Activated naive CD4-positive, alpha-beta T cell treated with Interleukin-2 at 50 U/mL for 16 hours (primary cell): ENCODE measurements around the gene ITGA11.

Experiments
- DNase-seq: peaks from one replicate; pipeline ENCODE4 v3.0.0-alpha.2; 2020

ITGA11 gene

DNA sequence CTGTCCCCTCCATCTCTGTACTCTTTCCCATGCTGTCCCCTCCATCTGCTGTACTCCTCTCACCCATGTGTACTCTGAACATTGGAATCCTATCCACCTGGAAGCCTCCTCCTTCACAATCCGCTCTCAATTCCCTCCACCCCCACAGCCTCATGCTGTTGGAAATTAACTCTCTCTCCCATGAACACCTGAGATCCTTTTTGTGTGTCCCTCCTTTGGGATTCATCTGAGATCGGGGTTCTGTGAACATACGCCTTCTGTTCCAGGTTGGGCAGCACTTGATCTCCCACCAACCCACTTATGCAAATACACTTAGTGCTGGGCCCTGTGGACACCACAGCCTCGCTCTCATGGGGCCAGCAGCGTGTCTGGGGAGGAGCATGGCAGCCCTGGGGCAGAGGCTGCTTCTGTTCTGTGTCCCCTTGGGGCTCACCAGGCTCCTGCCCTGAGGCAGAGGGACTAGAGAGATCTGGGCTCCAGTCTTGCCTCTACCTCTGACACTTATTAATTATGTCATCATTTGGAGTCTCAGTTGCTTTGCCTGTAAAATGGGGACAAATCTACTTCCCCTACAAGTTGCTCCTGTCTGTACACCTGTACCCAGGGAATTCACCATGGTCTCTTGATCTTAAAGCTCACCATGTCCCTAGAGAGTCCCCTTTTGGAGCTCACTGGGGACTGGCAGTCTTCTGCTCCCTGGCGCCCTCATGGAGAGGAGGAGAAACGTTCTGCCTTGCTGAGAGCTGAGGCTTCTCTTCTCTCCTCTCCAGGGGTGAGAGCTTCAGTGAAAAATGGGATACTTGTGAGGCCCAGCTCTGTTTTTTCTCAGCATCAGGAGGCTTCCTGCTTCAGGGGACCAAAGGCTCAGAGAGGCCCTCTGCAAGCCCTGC, 42.7 kb downstream of the ITGA11 start:
- no peak for DNase-seq

DNA sequence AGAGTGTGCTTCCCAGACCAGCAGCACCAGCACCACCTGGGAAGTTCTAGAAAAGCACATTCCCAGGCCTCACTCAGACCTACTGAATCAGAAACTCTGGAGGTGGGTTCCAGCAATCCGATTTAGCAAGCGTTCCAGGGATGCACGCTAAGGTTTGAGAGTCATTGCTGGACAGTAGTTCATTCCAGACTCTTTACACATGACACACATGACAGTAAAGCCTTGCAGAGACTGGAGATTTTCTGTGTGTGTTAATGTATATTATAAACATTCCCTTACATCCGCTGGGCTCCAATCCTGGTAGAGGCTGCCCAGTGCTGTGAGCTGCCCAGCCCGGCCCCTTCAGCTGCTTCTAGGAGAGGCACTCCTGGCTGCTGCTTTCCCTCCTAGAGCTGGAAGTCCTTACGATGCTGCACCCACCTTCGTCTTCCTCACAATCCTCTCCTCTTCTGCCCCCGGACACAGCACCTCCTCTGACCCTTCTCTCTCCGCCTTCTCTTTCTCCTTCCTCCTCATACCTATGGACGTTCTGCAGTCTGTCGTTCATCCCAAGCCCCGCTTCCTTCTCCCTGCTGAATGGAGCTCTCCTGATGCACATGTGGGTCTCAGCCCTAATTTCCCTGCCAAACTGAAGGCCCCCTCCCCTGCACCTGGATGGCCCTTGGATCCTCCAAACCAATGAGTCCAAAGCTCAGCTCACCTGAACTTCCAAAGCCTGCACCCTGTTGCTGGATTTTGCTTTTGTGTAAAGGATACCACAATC, 44.4 kb downstream of the ITGA11 start:
- DNase-seq, result no peak

DNA sequence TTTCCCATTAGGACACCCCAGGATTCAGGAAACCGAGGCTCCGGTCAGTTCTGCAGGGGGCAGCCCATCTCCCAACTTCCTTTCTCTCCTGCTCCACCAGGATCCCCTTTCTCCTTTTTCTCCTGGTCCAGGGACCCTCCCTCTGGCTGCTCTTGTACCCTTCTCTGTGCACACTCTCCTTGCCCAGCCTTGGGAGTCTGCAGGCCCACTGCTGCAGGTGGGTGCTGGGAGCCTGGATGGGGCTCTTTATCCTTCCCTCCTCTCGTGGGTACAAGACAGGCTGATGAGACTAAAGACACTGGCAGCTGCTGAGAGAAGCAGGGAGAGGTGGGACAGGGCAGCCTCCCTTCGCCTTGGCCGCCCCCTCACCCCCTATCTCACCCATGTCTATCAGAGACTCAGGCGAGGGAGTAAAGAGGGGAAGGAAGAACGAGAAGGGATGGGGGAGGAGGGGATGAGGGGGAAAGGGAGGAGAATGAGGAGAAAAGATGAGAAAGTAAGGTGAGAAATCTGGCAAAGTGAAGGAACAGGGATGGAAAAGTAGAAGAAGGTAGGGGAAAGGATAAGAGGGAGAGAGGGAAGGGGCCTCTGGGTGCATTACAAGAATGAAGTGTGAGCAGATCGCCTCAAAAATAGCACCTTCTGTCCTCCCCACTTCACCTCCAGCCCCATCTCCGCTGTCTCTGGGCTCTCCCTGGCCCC, 45.2 kb downstream of the ITGA11 start:
- no peak for DNase-seq

DNA sequence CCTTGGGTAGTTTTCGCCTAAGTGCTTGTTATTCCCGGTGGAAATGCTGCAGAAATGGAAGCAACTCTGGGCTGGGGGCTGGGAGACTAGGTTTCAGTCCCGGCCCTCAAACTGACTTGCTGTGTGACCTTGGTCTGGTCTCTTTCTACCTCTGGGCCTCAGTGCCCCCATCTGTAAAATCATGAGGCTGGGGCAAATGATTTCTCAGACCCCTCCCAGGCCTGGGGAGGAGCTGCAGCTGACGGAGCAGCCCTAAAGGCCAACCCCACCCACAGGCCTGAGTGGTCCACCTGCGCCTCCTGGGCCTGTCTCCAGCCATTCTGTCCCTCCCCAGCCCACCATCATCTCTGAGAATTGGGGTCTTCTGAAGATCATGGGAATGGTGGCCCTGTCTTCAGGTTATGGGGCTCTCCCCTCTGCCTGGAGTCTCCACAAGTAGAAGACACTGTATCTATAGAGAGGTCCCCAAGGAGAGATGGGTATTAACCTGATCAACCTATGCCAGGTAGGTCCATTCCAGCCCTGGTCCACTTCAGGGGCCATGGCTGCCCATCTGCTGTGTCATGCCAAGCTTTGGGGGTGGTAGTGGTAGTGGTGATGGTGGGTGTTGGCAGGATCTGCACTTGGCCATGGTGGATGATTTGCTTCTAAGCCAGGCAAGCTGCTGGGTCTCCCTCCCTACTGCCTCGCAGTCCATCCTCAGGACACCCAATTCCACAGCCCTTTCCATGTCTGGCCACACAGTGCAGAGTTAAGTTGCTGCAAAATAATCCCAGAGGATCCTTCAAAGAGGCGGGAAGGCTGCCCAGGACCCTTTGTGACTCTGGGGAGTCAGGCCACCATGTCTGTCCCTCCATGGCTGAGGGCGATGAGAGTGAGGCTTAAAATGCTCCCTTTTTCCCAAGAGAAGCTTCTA, 46.0 kb downstream of the ITGA11 start:
- DNase-seq, result no peak

DNA sequence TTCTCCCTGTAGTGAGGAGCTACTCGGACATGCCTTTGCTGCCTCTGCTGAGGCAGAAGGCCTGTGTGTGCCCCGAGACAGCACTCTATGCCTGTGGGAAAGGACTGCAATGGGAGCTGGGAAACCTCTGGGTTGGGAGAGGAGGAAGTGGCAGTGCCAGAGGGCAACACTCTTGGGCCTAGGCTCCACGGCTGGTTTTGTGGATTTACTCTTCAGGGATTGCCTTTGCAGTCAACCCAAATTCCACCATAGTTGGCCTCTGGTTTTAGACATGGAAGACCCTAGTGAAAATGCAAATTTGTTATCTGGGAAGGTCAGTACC, 46.8 kb downstream of the ITGA11 start:
- DNase-seq, result no peak

DNA sequence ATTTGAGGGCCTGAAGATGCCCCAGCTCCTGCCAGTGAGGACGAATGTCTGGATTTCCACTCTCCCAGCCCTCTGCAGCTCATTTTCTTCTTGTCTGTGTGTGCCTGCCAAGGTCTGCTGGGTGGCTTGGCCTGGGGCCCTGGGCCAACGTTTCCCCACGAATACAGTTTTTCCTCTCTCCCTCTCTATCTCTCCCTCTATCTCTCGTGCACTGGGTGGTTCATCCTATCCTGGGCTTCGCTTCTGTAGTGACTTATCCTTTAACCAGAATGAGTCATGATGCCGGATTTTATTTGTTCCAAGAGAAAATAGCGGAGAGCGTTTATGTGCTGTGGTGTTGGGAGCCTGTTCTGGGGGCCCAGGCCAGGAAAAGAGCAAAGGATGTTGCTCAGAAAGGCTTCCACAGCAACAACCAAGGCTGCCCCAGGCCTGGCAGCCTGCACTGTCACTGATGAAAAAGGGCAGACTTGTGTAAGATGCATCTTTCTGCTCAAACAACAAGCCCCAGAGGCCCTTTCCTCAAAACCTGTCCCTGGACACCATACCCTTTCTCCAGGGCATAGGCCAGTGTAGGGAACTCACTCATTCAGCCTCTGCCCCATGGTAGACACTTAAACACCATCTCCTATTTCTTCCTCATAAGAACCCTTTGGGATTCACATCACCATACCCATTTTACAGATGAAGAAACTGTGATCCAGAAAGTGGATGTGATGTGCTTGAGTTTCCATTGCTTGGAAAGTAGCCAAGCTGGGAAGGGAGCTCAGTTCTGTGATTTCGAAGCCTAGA, 47.3 kb downstream of the ITGA11 start:
- no peak for DNase-seq

DNA sequence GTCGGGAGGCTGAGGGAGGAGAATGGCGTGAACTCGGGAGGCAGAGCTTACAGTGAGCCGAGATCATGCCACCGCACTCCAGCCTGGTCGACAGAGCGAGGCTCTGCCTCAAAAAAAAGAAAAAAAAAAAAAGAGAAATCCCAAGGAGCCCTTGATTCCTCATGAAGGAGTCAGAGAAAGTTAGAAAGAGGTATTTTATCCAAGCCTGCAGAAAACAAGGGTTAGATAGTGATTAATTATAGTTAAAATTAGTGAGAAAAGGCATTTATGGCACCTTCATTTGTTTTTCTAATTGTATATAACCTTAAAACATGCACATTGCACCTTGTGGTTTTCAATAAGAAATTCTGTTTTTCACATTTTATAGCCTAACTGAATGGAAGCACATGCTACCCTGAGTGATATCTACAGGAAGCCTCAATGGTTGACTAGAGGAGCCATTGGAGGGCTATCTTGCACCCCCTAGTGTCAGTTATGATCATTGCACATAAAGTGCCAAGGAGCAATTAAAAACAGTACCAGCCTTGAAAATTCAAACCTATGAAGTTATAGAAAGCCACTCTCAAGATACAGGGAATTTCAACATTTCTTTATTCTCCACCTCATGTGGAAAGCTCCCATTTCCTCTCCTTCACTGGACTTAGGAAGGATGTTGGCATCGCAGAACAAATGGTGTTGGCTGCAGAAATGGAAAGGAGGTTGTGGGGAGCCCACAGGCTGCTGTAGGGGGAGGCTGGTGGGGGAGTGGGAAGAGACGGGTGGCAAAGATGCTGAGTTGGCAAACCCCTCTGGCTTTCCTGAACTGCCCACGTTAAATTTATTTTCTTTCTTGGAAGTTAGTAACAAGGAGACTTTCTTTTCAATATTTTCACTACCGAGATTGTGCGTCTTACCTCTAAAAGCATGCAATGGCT, 48.5 kb downstream of the ITGA11 start:
- DNase-seq, result no peak

DNA sequence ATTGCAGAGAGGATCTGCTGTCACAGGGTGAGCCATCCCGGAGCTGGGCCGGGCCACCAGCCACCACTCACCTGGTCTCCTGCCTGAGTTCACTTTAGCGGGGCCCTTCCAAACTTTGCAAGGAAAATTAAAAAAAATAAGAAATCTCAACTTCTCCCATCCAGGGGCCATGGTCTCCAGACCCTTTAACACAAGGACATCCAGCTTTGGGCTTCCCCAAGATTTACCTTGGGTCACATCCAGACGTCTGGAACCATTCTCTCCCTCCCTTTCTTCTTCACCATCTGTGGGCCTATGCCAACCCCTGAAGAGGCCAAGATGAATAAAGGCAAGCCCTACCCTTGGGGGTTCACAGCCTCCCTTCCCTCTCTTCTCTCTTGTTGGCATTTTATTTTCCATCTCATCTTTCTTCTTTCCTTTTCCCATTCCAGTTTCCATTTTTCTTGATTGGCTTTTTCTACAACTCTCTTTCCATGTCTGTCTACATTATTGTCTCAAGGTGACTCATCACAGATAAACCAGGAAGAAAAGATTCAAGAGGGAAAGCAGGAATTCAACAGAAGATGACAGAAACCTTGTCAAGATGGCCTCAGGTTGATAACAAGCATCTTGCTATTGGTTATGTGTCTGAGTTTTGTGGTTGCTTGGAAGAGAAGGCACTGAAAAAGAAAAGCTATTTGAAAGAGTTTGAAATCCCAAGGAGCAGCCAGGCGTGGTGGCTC, 49.5 kb downstream of the ITGA11 start:
- DNase-seq, result no peak

DNA sequence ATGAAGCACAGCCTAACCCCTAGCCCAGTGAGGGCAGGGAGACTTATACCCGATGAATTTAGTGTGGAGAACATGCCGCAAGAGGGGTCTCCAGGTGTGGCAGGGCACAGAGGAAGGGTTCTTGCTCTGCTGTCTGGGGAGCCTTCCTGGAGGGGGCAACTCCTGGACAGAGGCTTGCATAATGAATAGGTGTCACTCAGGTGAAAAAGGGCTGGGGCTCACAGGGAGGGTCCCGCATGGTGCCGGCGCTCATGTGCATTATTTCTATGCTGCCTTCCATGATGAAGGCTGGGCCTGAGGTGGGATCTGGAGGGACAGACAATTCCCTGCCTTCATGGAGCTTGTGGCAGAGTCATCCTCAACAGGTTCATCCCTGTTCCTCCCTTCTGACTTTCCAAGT, 51.5 kb downstream of the ITGA11 start:
- no peak for DNase-seq

DNA sequence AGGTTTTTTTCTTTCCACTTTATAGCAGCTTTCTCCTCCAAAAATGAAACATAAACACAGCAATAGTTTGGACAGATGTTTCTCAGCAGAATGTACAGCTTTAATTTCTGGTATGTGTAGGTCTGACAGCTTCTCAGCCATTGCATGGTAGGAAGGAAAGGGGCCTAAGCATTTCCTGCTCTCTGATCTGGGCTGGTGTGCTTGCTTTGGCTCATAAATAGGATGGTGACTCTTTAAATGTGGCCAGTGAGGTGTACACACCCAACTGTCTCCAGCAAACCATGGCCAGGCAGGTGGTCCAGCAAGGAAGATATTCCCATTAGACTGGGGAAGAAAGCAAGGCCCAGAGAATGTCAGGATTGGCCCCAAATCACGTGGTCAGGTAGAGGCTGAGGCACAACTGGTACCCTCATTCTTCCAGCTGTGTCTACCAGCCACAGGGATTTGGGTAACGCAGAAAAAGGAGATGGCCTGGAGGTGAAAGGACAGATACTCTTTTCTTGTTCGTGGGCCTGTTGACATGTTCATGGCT, 52.1 kb downstream of the ITGA11 start:
- DNase-seq, result no peak

DNA sequence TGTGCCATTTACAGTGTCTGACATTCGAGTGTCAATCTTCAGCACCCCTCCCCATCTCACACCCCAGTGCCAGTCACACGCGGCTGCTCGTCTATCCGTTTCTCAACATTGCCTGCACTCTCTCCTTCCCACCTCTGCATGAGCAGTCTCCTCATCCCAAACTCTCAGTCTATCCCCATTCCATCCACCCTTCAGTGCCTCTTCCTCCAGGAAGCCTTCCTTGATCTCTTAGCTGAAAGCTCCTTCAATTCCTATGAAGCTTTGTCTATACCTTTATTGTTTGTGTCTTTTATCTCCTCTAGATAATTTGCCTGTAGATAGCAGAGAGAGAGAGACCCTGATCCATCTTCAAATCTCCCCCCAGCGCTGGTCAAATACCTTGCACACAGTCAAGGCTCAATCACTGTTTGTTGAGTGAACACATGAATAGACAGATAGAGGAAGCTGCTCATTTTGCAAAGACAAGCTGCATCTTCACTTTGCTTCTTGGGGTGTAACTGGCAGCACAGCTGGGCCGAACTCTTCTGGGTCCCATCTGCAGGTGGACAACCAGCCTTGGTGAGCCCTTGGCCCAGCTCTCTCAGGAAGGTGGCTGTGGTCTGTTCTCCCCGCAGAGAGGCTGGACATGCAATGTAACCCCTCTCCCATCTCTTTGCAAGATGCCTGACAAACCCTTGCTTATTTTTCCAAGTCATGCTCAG, 52.8 kb downstream of the ITGA11 start:
- DNase-seq, result no peak

DNA sequence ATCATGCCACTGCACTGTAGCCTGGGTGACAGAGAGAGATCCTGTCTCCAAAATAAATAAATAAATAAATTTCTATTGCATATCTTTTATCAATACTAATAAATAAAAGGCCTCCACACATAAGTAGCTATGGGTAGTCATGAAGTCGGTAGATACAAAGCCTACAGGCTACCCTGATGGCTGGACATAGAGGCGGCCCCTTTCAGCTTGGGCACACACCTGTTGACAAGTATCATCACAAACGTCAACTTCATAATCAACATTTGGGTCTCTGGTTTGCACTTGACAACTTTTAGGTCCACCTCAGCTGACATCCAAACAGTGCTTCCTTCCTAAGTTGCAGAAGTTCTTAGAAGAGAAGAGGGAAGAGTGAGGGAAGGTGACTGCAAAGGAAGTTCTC, 53.4 kb downstream of the ITGA11 start:
- no peak for DNase-seq

DNA sequence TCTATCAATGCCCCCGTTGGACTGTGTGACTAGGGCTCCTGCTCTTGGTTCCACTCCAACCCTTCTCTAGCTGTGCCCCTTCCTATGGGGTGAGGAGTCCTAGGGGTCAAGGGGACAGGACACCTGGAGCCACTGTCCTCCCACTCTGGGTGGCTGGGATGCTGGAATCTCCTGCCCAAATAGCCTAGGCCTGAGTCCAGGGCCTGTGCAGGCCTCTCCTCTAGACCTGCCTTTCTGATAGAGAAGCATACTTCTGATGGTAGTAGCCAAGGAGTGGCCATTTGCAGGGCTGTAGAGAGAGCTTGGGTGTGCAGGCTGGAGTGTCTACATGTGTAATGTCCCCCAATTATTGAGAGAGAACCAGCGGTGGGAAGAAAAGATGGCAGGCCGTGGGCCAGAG, 54.2 kb downstream of the ITGA11 start:
- no peak for DNase-seq

DNA sequence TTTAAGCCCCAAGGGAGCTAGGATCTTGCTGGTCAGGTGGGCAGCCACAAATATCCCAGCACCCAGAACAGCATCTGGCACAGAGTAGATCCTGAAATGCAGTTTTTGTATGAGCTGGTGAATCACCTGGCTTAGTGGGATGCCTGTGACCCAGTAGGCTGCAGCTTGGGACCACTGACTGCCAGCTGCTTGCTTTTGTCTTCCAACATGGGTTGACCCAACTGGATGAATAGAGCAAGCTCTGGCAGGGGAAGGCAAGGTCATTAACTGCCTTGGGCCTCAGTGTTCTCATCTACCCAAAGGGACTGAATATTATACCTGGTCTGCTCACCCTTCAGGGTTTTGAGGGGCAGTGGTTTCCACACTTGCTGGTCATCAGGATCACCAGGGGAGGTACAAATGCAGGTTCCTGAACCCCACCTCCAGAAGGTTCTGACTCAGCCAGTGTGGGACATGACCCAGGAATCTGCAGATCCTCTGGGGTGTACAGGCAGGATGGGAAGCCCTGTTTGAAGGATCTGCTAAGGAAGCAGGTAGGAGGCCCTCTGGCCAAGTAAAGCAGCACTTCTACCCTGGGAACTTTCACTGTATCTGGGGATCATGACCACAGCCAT, 55.4 kb downstream of the ITGA11 start:
- DNase-seq, result no peak

DNA sequence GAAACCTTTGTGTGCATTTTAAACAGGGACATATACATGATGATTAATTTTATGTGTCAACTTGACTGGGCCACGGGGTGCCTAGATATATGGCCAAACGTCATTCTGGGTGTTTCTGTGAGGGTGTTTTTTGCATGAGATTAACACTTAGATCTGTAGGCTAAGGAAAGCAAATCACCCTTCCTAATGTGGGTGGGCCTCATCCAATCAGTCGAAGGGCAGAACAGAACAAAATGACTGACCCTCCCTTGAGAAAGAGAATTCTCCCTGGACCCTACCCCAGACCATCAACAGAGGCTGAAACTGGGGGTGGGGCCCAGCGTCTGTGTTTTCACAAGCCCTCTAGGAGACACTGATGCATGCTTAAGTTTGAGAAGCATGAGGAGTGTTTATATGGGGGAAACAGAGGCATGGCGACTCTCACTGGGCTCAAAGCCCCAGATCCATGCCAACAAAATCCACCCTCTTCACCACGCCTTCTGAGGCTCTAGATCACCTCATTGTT, 56.2 kb downstream of the ITGA11 start:
- DNase-seq, result no peak

DNA sequence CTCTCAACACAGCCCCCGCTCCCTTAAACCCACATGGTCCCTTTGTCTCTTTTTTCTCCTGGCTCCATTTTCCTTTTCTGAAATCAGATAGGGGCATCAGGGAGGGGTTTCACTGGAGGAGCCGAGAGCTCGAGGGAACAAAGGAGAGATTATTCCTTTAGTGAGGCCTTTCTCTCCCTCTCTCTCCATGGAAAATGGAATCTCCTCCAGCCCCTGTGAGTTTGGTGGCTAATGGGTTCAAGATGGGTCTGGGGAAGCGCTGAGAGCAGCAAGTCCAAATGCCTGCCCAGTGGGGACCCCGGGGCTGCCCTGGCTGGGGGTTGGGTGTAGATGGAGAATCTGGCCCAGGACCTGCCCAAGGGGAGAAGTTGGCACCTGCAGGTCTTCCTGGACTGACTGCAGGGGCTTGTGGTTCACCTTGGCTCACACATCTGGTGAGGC, 56.8 kb downstream of the ITGA11 start:
- no peak for DNase-seq

DNA sequence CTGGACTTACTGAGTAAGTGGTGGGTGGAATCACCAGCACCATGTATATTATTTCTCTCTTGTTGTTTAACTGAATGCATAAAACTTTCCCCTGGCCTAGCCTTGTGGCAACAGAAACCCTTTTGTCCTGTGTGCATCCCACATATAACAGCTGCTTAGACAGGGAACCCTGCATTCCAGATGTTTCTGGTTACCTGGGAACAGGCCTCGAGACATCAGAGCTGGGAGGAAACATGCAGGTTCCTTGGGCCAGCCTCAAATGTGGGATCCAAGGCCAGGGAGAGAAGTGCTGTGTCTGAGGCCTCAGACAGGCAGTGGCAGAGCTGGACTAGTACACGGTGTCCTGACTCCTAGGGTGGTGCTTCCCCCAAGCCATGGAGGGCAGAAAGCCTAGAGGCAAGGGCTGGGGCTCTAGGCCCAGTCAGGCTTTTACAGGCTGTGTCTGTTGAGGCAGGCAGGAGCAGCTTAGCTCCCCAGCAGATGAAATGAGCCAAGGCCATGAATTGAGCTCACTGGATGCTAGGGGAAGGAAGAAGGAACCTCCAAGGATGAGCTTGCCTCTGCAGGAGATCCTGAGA, 57.7 kb downstream of the ITGA11 start:
- no peak for DNase-seq

DNA sequence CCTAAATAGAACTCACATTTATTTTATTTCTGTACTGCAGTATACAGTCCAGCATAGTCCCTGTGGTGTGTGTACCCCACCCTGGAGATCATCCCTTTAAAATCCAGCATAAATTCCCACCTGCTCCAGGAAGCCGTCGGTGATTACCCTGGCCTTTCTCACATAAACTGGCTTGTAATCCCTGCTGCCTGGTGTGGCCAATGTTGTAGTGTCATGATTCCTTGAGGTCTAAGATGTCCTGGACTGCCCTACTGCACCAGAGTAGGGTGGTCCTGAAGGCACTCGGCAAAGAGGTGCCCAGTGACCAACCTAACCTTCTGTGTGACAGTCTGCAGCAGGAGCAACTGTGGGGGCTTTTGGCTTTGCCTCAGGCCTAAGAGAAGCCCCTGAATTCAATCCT, 58.9 kb downstream of the ITGA11 start:
- no peak for DNase-seq
